Small intestine (tissue), 16 donors: ENCODE data around the gene MAPRE2. TPM values are rescaled to one million over a fixed set of nuclear protein-coding genes. Genes with fewer than 3 reads are reported as not detected.

Source experiments
- DNase-seq, 2 donors: peaks; one replicate each; pipeline versions ENCODE4 v3.0.0 to v3.0.0-alpha.2; 2013
- FAIRE-seq: peaks from 2 replicates; lab custom pipeline; 2012; peaks lifted over from hg19 to GRCh38; lab: Jason Lieb, UNC
- H3K27ac ChIP-seq, 3 donors: one replicate each; pipeline ENCODE4 v1.5.1; 2013; ENCODE audit warnings: low read length in 2 of 3, mild to moderate bottlenecking in 2 of 3, control low read depth in 1 of 3, inconsistent platforms in 1 of 3, low read depth in 1 of 3, moderate library complexity in 1 of 3
- H3K27me3 ChIP-seq, 3 donors: one replicate each; pipeline ENCODE4 v1.6.1; 2013; ENCODE audit warnings: low read length in 3 of 3, inconsistent platforms in 1 of 3; ENCODE audit not compliant: control insufficient read depth in 3 of 3, insufficient read depth in 3 of 3
- H3K36me3 ChIP-seq, 3 donors: one replicate each; pipeline ENCODE4 v1.6.1; 2013; ENCODE audit warnings: low read length in 3 of 3, inconsistent platforms in 1 of 3, low read depth in 1 of 3, mild to moderate bottlenecking in 1 of 3, moderate library complexity in 1 of 3; ENCODE audit not compliant: control insufficient read depth in 3 of 3, insufficient read depth in 2 of 3
- H3K4me1 ChIP-seq, 3 donors: one replicate each; pipeline ENCODE4 v1.6.1; 2013; ENCODE audit warnings: low read length in 2 of 3, inconsistent platforms in 1 of 3, low read depth in 1 of 3, mild to moderate bottlenecking in 1 of 3, moderate library complexity in 1 of 3; ENCODE audit not compliant: control insufficient read depth in 3 of 3, insufficient read depth in 2 of 3
- H3K4me3 ChIP-seq, 3 donors: one replicate each; pipeline ENCODE4 v1.5.1; 2013; ENCODE audit warnings: low read length in 3 of 3, control low read depth in 1 of 3, inconsistent platforms in 1 of 3, low read depth in 1 of 3, mild to moderate bottlenecking in 1 of 3, moderate library complexity in 1 of 3
- H3K9me3 ChIP-seq, 2 donors: one replicate each; pipeline ENCODE4 v1.6.1; 2013; ENCODE audit warnings: low read depth in 1 of 2, low read length in 1 of 2; ENCODE audit not compliant: control insufficient read depth in 2 of 2, insufficient read depth in 1 of 2
- WGBS, 3 donors: extraction: QIAGEN DNeasy Blood & Tissue Kit; methylation state at CpG; one replicate each; pipeline ENCODE4 v1.1.7; 2013; 5-methylcytosine and 5-hydroxymethylcytosine counted together
- long read RNA-seq, 10 donors: transcript quantifications; one replicate each; lab custom pipeline, GENCODE V29; 2026
- polyA plus RNA-seq, 4 donors: library from polyadenylated mRNA; stranded (reverse) in 3 of 4; unstranded in 1 of 4; fragments of 200-250 nt in 3 of 4; fragments of 120-200 nt in 1 of 4; gene quantifications; one replicate each; pipeline versions ENCODE4 v1.2.1 to v1.2.3, GENCODE V29; 2013
- donor health status: healthy with polysubstance abuse.
- donor health status: control.
- donor health status: control.
- donor health status: Bipolar disorder and iron deficiency.
- donor health status: healthy.

Gene MAPRE2
- 10 to 100 TPM in 2 of 4 donors, 1 to 10 TPM in 2; 6.2 to 19.8 (median 11.2) TPM for polyA plus RNA-seq
- long read RNA-seq, donor 1 = 0 reads
- long read RNA-seq, donor 2, full-length matches to known transcripts = 3 of 3 reads
- long read RNA-seq, donor 2, partial matches to known transcripts = 0 of 3 reads
- long read RNA-seq, donor 2, other reads (novel, unspliced or antisense) = 0 of 3 reads
- long read RNA-seq, donor 3, full-length matches to known transcripts = 4 of 4 reads
- long read RNA-seq, donor 3, partial matches to known transcripts = 0 of 4 reads
- long read RNA-seq, donor 3, other reads (novel, unspliced or antisense) = 0 of 4 reads
- long read RNA-seq, donor 4 = 0 reads
- long read RNA-seq, donor 5, full-length matches to known transcripts = 2 of 2 reads
- long read RNA-seq, donor 5, partial matches to known transcripts = 0 of 2 reads
- long read RNA-seq, donor 5, other reads (novel, unspliced or antisense) = 0 of 2 reads
- long read RNA-seq, donor 6, full-length matches to known transcripts = 4 of 4 reads
- long read RNA-seq, donor 6, partial matches to known transcripts = 0 of 4 reads
- long read RNA-seq, donor 6, other reads (novel, unspliced or antisense) = 0 of 4 reads
- long read RNA-seq, donor 7, full-length matches to known transcripts = 37 of 47 reads
- long read RNA-seq, donor 7, partial matches to known transcripts = 10 of 47 reads
- long read RNA-seq, donor 7, other reads (novel, unspliced or antisense) = 0 of 47 reads
- long read RNA-seq, donor 8 = 0 reads
- long read RNA-seq, donor 9, full-length matches to known transcripts = 2 of 2 reads
- long read RNA-seq, donor 9, partial matches to known transcripts = 0 of 2 reads
- long read RNA-seq, donor 9, other reads (novel, unspliced or antisense) = 0 of 2 reads
- long read RNA-seq, donor 10, full-length matches to known transcripts = 14 of 14 reads
- long read RNA-seq, donor 10, partial matches to known transcripts = 0 of 14 reads
- long read RNA-seq, donor 10, other reads (novel, unspliced or antisense) = 0 of 14 reads

GRCh38 chr18:35040988-35041814 lies at the start of gene MAPRE2:
Gene MAPRE2 (plus strand): TSS chr18:35041413. CDS start chr18:35041540, 127 bp downstream.
- peak within 1 kb of the TSS; percentile 73 to 78 (median 76) for H3K4me3 ChIP-seq
- no peaks in the 10 kb centered on the region for H3K36me3 ChIP-seq
- FAIRE-seq = no peak
- H3K27ac ChIP-seq = peak within 1 kb of the TSS; percentile 79 to 93 (median 87)
- 0 to 1% (median 1%) methylated on average over 47 to 54 of the region's 54 CpGs for WGBS, 3 donors
- peak; percentile 94 to 98 for DNase-seq
- H3K9me3 ChIP-seq = no peaks in the 10 kb centered on the region
- peaks cover 0 to 9% (median 8%) of the 10 kb centered on the region in 3 donors for H3K4me1 ChIP-seq
- no peaks in the 10 kb centered on the region for H3K27me3 ChIP-seq

- H3K27me3 ChIP-seq = no peaks in the 10 kb centered on the region
- no peak overlapping the region for H3K27ac ChIP-seq
- FAIRE-seq = no peak
- H3K4me1 ChIP-seq = no peaks in the 10 kb centered on the region
- H3K9me3 ChIP-seq = no peaks in the 10 kb centered on the region
- H3K36me3 ChIP-seq = no peaks in the 10 kb centered on the region
- DNase-seq = no peak
- 89 to 98% (median 95%) methylated on average over 3 of the region's 3 CpGs for WGBS, 3 donors
- H3K4me3 ChIP-seq = no peak overlapping the region
These were observed 49.7 kb upstream of the MAPRE2 start for GRCh38 chr18:34991561-34991960.

DNA sequence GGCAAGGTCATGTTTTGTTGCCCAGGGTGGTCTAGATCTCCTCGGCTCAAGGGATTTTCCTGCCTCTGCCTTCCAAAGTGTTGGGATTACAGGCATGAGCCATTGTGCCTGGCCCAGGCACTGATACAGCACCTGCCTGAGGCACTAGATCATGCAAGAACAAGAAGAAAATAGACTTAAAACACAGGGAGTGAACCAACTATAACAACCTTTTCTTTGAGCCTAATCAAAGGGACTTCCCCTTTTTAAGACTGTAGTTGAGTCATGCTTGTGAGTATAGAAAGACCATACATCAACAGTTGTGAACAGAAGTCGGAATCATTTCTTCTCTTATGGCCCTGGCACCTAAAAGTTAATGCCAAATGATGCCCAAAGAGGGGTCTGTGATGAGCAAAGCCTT lies 47.9 kb upstream of the MAPRE2 start:
- Histone ChIP-seq H3K4me1 (no peaks in the 10 kb centered on the region), H3K27me3 (no peaks in the 10 kb centered on the region), H3K4me3 (no peak overlapping the region), H3K36me3 (no peaks in the 10 kb centered on the region), H3K27ac (no peak overlapping the region), H3K9me3 (no peaks in the 10 kb centered on the region)
- FAIRE-seq (no peak), DNase-seq (no peak)
- 88 to 95% (median 88%) methylated on average over 2 of the region's 2 CpGs for WGBS, 3 donors

- Histone ChIP-seq H3K9me3 (no peaks in the 10 kb centered on the region), H3K27ac (no peak overlapping the region), H3K36me3 (no peaks in the 10 kb centered on the region), H3K4me3 (no peak overlapping the region), H3K4me1 (no peaks in the 10 kb centered on the region), H3K27me3 (no peaks in the 10 kb centered on the region)
- FAIRE-seq (no peak), DNase-seq (no peak)
- WGBS, 3 donors = 93 to 95% (median 95%) methylated on average over 5 of the region's 5 CpGs
These were observed 45.5 kb upstream of the MAPRE2 start for GRCh38 chr18:34995746-34996145.

DNA sequence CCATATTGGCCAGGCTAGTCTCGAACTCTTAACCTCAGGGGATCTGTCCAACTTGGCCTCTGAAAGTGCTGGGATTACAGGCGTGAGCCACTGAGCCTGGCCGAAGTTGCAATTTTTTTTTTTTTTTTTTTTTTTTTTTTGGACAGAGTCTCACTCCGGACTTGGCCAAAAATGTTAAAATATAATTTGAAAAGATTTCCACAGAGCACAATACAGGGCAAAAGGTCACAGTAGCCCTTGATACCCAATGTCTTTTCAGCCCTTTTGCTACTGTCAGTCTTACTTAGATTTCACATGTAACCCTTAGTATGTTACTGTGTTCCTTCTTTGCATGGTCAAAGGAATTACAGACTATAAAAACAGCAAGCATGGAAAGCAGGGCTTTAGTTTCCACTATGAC lies 42.6 kb upstream of the MAPRE2 start:
- no peak overlapping the region for H3K27ac ChIP-seq
- H3K36me3 ChIP-seq = no peaks in the 10 kb centered on the region
- H3K9me3 ChIP-seq = no peaks in the 10 kb centered on the region
- H3K27me3 ChIP-seq = no peaks in the 10 kb centered on the region
- no peak overlapping the region for H3K4me3 ChIP-seq
- H3K4me1 ChIP-seq = no peaks in the 10 kb centered on the region
- DNase-seq (no peak), FAIRE-seq (no peak)
- WGBS, 3 donors = 63 to 90% (median 89%) methylated on average over 4 of the region's 4 CpGs

GRCh38 chr18:34999756-35000289 lies 41.4 kb upstream of the MAPRE2 start:
- Histone ChIP-seq H3K9me3 (no peaks in the 10 kb centered on the region), H3K4me3 (no peak overlapping the region), H3K27me3 (no peaks in the 10 kb centered on the region), H3K27ac (no peak overlapping the region), H3K36me3 (no peaks in the 10 kb centered on the region), H3K4me1 (no peaks in the 10 kb centered on the region)
- FAIRE-seq (no peak), DNase-seq (no peak)
- WGBS, 3 donors = 64 to 91% (median 90%) methylated on average over 4 of the region's 4 CpGs

GRCh38 chr18:35000457-35000856 lies 40.8 kb upstream of the MAPRE2 start:
- no peak for FAIRE-seq
- H3K27ac ChIP-seq = no peak overlapping the region
- 70 to 96% (median 86%) methylated on average over 3 of the region's 3 CpGs for WGBS, 3 donors

More at GRCh38 chr18:35000457-35000856, 40.8 kb upstream of the MAPRE2 start:
- Histone ChIP-seq H3K9me3 (no peaks in the 10 kb centered on the region), H3K36me3 (no peaks in the 10 kb centered on the region), H3K4me1 (no peaks in the 10 kb centered on the region), H3K4me3 (no peak overlapping the region), H3K27me3 (no peaks in the 10 kb centered on the region)
- no peak for DNase-seq
